Neural cell (in vitro differentiated cells): ENCODE results near the gene DUS1L.

Experiments used
- EP300 ChIP-seq: fragments of 450-650 bp; conservative IDR thresholded peaks from 2 replicates; pipeline ENCODE4 v1.6.1; 2014; ENCODE audit warnings: antibody characterized with exemption, mild to moderate bottlenecking, moderate library complexity; ENCODE audit not compliant: poor library complexity, severe bottlenecking
- TAF1 ChIP-seq: IDR thresholded peaks from 2 replicates; pipeline ENCODE4 v1.6.1; 2012; ENCODE audit warnings: low read depth
- TF ChIP-seq, protein P1 (sequence below): fragments of 450-650 bp; IDR thresholded peaks from 2 replicates; pipeline ENCODE4 v1.5.1; 2014; ENCODE audit warnings: antibody characterized with exemption, mild to moderate bottlenecking, moderate library complexity; ENCODE audit not compliant: poor library complexity, severe bottlenecking

DNA sequence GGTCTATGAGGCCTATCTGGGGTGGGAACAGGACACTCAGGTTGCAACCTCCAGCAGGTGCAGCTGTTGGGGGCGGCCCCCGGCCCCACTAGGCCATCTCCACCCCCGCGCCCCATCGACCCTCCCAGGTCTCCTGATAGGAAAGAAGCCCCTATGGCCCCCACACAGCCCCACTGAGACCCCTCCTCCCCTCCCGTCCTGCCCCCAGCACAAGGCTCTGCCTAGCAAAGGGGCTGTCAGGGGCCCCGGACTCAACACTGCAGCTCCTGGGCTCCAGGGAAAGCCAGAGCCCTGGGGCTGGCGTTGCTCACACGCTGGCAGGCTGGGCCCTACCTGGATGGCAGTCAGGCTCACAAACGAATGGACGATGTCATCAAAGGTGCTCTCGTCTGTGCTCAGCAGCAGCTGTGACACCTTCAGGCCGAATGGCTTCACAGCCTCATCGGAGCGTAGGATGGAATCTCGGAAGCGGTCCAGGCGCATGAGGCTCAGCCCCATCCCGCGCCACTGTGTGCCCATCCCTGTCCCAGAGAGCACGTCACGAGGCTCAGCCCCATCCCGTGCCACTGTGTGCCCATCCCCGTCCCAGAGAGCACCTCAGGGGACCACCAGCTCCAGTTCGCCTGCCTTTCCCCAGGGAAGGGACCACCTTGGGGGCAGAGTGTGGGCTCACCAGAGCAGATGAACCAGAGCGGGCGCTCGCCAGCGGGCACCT, 25.1 kb upstream of the DUS1L start:
- no peak for TF ChIP-seq TAF1
- TF ChIP-seq, protein P1, sequence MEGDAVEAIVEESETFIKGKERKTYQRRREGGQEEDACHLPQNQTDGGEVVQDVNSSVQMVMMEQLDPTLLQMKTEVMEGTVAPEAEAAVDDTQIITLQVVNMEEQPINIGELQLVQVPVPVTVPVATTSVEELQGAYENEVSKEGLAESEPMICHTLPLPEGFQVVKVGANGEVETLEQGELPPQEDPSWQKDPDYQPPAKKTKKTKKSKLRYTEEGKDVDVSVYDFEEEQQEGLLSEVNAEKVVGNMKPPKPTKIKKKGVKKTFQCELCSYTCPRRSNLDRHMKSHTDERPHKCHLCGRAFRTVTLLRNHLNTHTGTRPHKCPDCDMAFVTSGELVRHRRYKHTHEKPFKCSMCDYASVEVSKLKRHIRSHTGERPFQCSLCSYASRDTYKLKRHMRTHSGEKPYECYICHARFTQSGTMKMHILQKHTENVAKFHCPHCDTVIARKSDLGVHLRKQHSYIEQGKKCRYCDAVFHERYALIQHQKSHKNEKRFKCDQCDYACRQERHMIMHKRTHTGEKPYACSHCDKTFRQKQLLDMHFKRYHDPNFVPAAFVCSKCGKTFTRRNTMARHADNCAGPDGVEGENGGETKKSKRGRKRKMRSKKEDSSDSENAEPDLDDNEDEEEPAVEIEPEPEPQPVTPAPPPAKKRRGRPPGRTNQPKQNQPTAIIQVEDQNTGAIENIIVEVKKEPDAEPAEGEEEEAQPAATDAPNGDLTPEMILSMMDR = no peak
- TF ChIP-seq EP300 = no peak
